Vagina (tissue), 2 donors: ENCODE data around the gene NEAT1.

ENCODE experiments used
- POLR2A ChIP-seq, 2 donors: fragments of 450-650 bp; IDR thresholded peaks; one replicate each; pipeline ENCODE4 v1.6.1; 2017; ENCODE audit warnings: antibody characterized with exemption in 2 of 2, mild to moderate bottlenecking in 2 of 2, moderate library complexity in 2 of 2
- TF ChIP-seq, protein P1 (sequence below), 3 experiments: fragments of 450-650 bp in 2 of 3; fragments of 200-600 bp in 1 of 3; sonication (generic) in 1 of 3; IDR thresholded peaks; one replicate each; pipeline ENCODE4 v1.5.1; 2017 to 2019; ENCODE audit warnings: antibody characterized with exemption in 3 of 3, mild to moderate bottlenecking in 2 of 3, moderate library complexity in 2 of 3

DNA sequence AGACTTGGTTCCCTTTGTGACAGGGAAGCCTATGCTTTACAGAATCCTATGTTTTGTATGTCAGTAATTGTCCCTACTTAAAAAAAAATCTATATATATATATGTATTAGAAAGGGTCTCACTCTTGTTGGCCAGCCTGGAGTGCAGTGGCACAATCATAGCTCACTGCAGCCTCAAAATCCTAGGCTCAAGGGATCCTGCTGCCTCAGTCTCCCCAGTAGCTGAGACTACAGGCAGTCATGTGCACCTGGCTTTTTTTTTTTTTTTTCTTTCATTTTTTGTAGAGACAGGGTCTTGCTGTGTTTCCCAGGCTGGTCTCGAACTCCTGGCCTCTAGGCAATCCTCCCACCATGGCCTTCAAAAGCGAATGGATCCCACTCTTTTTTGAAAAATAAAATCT lies 2.1 kb upstream of the NEAT1 start:
- TF ChIP-seq, protein P1, sequence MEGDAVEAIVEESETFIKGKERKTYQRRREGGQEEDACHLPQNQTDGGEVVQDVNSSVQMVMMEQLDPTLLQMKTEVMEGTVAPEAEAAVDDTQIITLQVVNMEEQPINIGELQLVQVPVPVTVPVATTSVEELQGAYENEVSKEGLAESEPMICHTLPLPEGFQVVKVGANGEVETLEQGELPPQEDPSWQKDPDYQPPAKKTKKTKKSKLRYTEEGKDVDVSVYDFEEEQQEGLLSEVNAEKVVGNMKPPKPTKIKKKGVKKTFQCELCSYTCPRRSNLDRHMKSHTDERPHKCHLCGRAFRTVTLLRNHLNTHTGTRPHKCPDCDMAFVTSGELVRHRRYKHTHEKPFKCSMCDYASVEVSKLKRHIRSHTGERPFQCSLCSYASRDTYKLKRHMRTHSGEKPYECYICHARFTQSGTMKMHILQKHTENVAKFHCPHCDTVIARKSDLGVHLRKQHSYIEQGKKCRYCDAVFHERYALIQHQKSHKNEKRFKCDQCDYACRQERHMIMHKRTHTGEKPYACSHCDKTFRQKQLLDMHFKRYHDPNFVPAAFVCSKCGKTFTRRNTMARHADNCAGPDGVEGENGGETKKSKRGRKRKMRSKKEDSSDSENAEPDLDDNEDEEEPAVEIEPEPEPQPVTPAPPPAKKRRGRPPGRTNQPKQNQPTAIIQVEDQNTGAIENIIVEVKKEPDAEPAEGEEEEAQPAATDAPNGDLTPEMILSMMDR (IDR thresholded peaks at IDR 0.05): no peak
- no peak for TF ChIP-seq POLR2A (IDR thresholded peaks at IDR 0.05)
